Glutamatergic neuron (in vitro differentiated cells): Measurements from ENCODE around the gene MLF2. TPM values are rescaled to one million over a fixed set of nuclear protein-coding genes. Genes with fewer than 3 reads are reported as not detected.
A peak's percentile ranks its signal among the peaks of the same experiment; 100 is the strongest.

Experiments
- DNase-seq: peaks from one replicate; pipeline ENCODE4 v3.0.0; 2022
- H3K27ac Mint-ChIP-seq: one replicate; pipeline ENCODE4 v1.8.0; 2020; ENCODE audit warnings: mild to moderate bottlenecking, mixed read lengths, inconsistent platforms; ENCODE audit not compliant: unreplicated experiment
- H3K27me3 Mint-ChIP-seq: one replicate; pipeline ENCODE4 v1.8.0; 2020; ENCODE audit warnings: mild to moderate bottlenecking, moderate library complexity, mixed read lengths, inconsistent platforms; ENCODE audit not compliant: unreplicated experiment
- H3K36me3 Mint-ChIP-seq: one replicate; pipeline ENCODE4 v1.8.0; 2020; ENCODE audit warnings: mild to moderate bottlenecking, mixed read lengths, inconsistent platforms; ENCODE audit not compliant: unreplicated experiment
- H3K4me1 Mint-ChIP-seq: one replicate; pipeline ENCODE4 v1.8.0; 2020; ENCODE audit warnings: mild to moderate bottlenecking, low read depth, mixed read lengths, inconsistent platforms; ENCODE audit not compliant: unreplicated experiment
- H3K4me3 Mint-ChIP-seq: one replicate; pipeline ENCODE4 v1.8.0; 2020; ENCODE audit warnings: mild to moderate bottlenecking, mixed read lengths, inconsistent platforms; ENCODE audit not compliant: unreplicated experiment
- H3K9me3 Mint-ChIP-seq: one replicate; pipeline ENCODE4 v1.8.0; 2020; ENCODE audit warnings: mild to moderate bottlenecking, moderate library complexity, mixed read lengths, inconsistent platforms; ENCODE audit not compliant: unreplicated experiment
- CTCF ChIP-seq: fragments of 200-600 bp; sonication (generic); IDR thresholded peaks from one replicate; pipeline ENCODE4 v1.5.0; 2021; ENCODE audit not compliant: partially characterized antibody, unreplicated experiment
- total RNA-seq: library from RNA; stranded (reverse); fragmentation: NEBNext Ultra II Directional; extraction: Animal tissue kit (Norgen Biotek cat#: 25700); gene quantifications from one replicate; pipeline ENCODE4 v1.2.1, GENCODE V29; 2021; ENCODE audit not compliant: unreplicated experiment

MLF2 gene
- total RNA-seq, 1 donor from 2014 or later: 228 TPM

DNA sequence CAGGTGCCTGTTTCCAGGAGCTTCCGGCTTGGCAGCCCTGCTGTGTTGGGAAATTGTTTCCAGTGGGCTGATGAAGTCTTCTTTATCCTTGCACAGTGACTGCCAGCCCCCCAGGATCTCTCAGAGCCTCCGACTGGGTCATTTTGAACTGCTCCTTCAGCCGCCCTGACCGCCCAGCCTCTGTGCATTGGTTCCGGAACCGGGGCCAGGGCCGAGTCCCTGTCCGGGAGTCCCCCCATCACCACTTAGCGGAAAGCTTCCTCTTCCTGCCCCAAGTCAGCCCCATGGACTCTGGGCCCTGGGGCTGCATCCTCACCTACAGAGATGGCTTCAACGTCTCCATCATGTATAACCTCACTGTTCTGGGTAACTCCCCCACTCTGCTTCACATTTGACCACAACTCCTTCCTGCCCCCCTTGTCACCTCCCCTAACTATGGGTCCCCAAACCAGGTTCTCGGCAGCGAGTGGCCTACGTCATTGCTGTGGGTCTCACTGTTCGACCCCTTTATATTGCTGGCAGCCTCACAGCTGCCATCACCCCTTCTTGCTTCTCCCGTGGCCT, 21.6 kb upstream of the MLF2 start:
- peaks cover 20% of the 10 kb centered on the region for H3K9me3 Mint-ChIP-seq
- H3K27ac Mint-ChIP-seq: peak overlapping the region; percentile 53
- H3K4me1 Mint-ChIP-seq: peaks cover 25% of the 10 kb centered on the region
- DNase-seq: no peak
- H3K27me3 Mint-ChIP-seq: peaks cover 31% of the 10 kb centered on the region
- H3K36me3 Mint-ChIP-seq: peaks cover 11% of the 10 kb centered on the region
- TF ChIP-seq CTCF: no peak
- peak overlapping the region; percentile 57 for H3K4me3 Mint-ChIP-seq

- Mint-ChIP-seq H3K4me3 (peak overlapping the region; percentile 58), H3K9me3 (peaks cover 20% of the 10 kb centered on the region), H3K36me3 (peaks cover 11% of the 10 kb centered on the region), H3K27me3 (peaks cover 35% of the 10 kb centered on the region), H3K27ac (no peak overlapping the region), H3K4me1 (peaks cover 19% of the 10 kb centered on the region)
- no peak for TF ChIP-seq CTCF
- peak; percentile 39 for DNase-seq
Measured at GRCh38 chr12:6773590-6774351, 20.8 kb upstream of the MLF2 start.

- H3K27ac Mint-ChIP-seq: no peak overlapping the region
- H3K27me3 Mint-ChIP-seq: peaks cover 35% of the 10 kb centered on the region
- H3K9me3 Mint-ChIP-seq: peaks cover 22% of the 10 kb centered on the region
- H3K4me1 Mint-ChIP-seq: peaks cover 11% of the 10 kb centered on the region
- peaks cover 11% of the 10 kb centered on the region for H3K36me3 Mint-ChIP-seq
- TF ChIP-seq CTCF: no peak
- DNase-seq: peak; percentile 36
- peak overlapping the region; percentile 58 for H3K4me3 Mint-ChIP-seq
Measured at GRCh38 chr12:6772726-6773589, 20.0 kb upstream of the MLF2 start.

- Mint-ChIP-seq H3K27ac (peak within 1 kb of the TSS; percentile 62), H3K4me3 (peak within 1 kb of the TSS; percentile 58), H3K4me1 (peaks cover 9% of the 10 kb centered on the region), H3K27me3 (peaks cover 37% of the 10 kb centered on the region), H3K9me3 (peaks cover 28% of the 10 kb centered on the region), H3K36me3 (peaks cover 11% of the 10 kb centered on the region)
- DNase-seq: no peak
- no peak for TF ChIP-seq CTCF
Measured at GRCh38 chr12:6772331-6772695, 19.4 kb upstream of the MLF2 start, which contains the start of gene LAG3. Gene LAG3 (plus strand): TSS chr12:6772520. CDS start chr12:6772853, 333 bp downstream.
